HG03095 (cell line): ENCODE measurements around the gene RGS19.

ENCODE experiments used
- ATAC-seq: cut with Tn5 transposase; IDR thresholded peaks from one replicate; pipeline ENCODE4 v1.9.1; 2021; ENCODE audit warnings: moderate library complexity; ENCODE audit not compliant: unreplicated experiment

Gene RGS19

DNA sequence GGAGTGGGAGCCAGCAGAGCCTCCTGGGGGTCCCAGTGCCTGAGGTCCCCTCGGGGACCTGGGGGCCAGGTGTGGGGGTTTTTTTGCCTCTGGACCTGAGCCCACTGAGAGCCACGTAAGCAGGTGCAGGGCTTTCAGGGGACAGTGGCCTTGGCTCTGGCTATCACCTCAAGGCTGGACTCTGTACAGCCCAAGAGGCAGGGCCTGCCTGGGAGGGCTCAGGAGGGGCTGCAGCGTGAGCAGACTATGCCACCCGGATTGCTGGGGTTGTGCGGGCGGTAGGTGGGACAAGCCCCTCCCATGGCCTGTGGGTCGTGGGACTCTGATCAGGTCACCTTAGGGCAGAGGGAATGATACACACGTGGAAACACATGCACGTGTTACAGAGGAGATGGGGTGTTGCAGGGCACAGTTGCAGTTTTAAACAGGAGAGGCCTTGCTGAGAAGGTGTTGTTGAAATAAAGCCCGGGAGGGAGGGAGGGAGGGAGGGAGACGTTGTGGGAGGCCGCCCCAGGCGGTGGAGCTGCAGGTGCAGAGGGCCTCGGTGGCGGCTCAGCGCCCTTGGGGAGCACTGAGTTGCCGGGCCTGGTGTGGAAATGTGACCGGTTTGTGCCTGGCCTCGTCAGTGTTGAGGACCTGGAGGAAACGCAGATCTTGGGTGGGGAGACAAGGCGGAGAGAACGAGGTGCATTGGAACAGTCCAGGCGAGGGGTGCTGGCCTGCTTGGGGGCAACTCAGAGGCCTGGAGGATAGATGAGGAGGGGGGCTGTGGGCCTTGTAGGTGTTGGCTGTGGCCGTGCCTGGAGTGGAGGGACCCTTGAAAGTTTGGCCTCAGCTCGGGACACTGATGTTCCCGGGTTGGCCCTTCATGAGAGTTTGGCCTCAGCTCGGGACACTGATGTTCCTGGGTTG lies 14.0 kb downstream of the RGS19 start:
- ATAC-seq, result no peak

DNA sequence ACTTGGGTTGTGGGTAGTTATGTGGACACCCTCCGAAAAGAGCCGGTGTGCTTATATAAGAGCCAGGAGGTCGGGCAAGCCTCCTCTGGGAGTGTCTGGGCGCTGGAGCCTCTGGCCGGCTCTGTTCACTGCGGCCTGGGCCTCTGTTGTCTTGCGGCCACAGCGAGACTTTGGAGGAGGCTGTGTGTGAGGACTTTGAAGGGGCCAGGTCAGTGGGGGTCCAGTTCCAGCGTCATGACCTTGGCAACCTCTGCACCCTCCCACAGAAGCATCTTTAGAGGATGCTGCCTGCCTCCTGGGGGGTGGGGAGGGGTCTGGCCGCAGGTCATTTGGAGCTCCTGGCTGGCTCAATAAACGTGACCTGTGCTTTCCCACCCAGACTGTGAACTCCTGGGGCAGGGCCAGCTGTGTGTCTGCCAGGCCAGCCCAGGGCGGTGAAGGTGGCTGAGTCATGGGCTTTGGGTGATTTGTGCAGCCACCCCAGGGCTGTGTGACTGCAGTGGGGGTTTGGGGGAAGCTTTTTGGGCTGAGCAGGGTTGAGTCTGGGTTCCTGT lies 15.1 kb downstream of the RGS19 start:
- ATAC-seq, result no peak

GRCh38 chr20:64063389-64064144 lies 15.8 kb downstream of the RGS19 start:
- peak; percentile 5 for ATAC-seq

DNA sequence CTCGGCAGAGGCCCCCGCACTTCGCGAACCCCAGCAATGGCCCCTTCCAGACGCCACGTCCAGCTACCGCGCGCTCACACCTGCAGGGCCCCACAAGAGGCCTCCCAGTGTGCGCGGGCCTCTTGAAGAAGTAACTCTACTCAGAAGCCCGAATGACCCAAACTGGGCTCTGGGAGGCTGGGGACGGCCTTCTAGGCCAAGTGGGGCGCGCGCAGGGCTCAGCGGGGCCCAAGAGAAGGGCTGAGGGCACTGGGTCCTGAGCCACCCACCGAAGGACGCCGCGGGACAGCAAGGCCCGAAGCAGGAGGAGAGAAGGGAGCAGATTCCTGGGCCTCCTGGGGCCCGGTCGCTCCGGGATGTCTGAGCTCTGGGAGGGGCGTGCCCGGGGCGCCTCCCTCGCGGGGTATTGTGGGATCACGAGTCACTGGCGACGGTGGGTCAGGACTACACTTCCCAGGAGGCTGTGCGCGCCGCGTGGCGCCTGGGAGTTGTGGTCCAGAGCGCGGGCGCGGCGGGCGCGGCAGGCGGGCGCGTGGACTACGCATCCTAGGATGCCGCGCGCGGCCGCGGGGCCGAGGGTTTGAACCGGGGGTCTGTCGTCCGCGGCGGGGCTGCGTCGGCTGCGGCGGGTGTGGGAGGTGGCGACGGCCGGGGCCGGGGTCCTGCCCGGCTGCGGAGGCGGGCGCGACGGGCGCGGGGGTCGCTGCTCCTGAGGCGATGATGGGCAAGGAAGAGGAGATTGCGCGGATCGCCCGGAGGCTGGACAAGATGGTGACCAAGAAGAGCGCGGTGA lies 16.5 kb downstream of the RGS19 start, which contains the start of gene TCEA2:
Gene TCEA2, plus strand, starts transcription at position 603 of the 793 bp plus-strand sequence. Its CDS starts 115 bp downstream, at position 718.
- ATAC-seq, result peak; percentile 71

DNA sequence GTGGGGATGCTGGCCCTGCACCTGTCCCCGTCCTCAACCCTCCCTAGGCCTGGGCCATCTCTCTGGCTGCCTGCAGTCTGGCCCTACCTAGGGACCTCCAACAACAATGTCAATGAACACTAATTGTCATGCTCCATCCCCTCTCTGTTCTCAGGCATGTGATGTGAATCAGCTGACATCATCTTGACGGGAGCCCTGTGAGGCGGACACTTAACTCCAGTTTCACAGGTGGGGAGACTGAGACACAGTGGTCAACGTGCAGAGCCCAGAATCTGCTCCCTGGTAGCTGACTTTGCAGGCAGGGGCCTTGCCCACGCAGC lies 17.1 kb downstream of the RGS19 start:
- no peak for ATAC-seq

DNA sequence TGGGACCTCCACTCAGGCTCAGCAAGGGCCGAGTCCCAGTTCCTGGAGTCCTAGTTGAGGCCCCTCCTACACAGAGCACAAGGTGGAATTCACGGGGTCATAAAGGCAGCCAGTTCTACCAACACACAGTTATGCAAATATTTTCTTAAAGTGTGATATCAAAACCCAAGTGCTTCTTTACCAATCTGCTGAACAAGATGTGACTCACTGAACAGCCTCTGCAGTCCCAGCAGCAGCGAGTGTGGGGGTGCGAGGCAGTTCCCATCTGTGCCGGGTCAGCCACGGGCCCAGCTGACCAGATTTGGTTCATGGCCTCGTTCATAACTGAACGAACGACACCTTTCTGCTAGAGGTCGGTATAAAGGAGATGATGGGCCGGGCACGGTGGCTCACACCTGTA lies 20.8 kb downstream of the RGS19 start:
- no peak for ATAC-seq

DNA sequence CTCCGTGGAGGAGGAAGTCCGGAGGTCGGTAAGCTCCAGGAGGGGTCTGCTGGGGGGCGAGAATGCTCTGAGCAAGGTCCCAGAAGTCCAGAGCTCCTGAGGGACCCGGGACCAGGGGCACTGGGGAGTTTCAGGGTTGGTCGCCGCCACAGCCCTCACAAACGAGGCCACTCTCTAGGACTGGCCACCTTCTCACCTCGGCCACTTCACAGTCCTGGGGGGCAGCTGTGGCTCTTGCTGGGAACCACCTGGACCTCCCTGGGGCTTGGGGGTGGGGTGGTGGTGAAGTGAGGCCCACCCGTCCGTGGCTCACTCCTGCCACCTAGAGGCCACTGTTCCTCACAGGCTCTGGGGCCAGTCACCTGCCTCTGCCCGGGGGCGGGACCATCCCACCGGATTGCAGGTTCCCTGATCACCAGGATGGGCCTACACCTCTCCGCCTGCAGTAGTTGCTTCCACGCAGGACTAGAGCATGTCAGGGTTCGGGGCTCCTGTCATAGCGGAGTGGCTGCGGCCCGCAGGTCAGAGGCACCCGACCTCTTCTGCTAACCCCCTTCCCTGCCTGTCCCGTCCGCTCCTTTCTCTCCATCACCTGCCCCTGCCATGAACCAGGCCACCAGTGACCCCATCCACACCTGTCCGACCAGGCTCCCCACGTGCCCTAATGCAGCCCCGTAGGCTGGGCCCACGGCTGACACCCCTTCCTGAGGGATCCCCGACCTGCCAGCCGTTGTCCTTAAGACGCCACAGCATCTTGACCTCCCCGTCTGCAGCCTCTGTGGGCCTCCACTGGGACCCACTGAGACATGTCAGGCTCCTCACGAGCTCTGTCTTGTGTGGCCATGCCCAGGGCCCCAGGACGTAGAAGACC lies 21.5 kb downstream of the RGS19 start:
- ATAC-seq, result no peak

DNA sequence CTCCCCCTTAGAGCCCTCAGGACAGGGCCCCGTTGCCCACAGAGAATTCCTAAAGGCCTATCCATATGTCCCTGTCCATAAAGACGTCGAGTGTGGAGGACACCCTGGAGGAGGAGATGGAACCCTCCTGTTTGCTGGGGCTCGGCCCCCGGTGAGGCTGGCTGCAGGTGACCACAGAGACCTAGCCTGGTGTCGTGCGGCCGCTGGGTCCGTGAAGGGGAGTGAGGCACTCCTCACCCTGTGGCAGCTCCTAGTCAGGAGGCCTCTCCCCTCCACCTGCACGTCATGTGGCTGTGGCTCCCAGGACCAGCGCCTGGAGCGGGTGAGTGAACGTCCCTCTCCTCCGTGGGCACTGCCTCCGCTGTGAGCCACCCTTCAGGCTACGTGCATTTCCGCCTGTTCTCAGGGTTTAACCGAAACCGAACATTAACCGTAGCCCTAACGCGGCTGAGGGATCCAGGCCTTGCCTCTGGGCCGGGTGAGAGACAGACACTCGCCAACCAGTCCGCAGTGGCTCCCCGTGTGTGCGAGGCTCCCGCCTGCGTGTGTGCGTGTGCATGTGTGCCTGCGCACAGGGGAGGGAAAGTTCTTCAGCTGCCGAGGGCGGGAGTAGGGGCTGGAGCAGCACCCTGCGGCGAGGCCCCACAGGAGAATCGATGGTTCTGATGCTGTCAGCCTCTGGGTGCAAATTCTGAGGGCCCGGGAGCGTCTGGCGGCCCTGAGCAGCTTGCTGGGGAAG lies 22.3 kb downstream of the RGS19 start:
- no peak for ATAC-seq

GRCh38 chr20:64056639-64056888 lies 22.8 kb downstream of the RGS19 start:
- no peak for ATAC-seq

- ATAC-seq, result no peak
Observed at GRCh38 chr20:64055893-64056638, 23.3 kb downstream of the RGS19 start.

DNA sequence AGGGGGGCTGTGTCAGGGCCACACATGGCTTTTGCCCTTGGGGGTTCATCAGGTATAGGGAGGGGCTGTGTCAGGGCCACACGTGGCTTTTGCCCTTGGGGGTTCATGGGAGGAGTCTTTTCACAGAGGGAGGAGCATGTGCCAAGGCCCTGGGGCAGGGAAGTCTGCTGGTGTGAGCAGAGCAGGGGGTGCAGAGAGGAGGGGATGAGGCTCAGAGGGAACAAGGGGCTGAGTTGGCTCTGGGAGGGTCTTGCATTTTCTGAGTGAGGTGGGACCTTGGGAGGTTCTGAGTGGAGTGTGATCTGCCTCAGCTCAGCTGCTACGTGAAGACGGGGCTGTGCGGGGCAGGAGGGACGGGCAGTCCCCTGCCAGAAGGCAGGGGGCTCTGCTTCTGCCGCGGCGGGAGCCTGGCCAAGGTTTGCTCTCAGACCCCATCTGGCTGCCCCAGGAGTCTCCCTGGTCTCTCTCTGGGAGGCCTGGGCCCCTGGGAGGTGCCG lies 23.9 kb downstream of the RGS19 start:
- no peak for ATAC-seq

DNA sequence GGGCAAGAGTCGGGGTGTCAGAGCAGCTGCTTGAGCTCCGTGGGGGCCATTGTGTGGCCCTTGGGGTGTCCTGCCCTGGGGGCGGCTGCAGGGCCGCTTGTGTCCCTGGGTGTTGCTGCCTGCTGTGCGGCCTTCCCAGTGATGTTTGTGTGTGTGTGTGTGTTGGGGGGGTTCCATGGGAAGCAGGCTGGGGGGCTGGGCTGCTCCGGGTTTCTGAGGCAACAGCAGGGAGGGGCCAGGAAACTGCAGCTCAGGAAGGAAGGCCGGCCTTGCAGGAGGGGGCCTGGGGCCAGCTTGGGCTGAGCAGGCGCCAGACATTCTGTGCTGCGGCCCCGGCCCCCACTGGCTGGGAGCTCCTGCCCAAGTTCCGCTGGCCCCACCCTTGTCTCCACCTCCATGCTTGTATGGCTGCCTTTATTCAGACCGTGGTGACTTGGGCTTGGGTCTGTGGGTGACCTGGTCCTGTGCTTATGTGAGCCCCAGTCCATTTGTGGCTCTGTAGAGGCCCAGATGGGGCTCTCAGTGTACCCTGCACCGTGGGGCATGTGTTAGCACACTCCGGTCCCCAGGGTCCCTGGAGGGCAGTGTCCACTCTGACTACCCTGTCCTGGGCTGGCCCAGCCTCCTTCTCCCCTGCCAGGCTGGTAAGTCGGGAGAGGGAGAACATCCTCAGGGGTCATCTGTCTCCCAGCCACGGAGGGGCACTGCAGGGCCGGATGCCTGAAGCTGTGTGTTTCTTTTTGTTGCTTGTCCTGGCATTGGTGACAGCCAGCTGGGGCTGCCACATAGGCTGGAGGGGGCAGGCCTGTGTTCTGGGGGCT lies 25.3 kb downstream of the RGS19 start:
- no peak for ATAC-seq

DNA sequence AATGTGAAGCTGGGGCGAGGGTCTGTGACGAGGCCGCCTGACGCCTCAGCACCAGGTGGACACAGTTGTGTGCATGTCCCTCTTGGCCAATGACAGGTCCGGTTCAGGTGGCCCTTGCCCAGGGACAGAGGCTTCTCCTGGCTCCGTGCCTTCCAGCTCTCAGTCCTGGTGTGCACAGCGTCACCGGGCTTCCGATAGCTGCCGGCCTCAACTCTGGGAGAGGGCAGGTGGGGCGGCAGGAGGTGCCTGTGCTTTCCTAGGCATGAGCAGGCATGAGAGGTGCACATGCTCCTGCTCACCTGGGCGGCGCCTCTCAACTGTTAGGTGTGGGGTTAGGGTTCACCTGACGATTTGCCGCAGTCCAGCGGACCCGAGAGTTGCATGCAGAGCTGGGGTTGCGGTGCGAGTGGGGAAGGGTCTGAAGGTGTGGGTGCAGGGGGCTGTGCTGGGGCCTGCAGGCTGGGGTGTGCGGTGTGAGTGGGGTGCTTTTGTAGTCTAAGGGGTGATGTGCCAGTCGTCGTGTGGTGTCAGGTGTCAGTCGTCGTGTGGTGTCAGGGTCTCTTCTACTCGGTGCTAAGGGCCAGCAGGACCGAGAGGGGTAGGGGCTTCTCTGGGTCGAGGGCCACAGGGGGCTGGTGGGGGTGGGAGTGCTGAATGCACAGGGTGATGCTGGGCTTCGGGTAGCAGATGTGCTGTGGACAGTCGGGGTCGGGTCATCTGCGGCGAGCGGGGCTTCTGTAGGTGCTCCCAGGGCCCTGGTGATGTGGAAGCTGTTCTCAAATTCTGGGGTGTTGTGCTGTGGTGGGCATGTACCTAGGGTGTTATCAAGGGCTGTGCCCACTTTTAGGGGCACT lies 26.1 kb downstream of the RGS19 start:
- no peak for ATAC-seq

GRCh38 chr20:64052326-64052722 lies 27.0 kb downstream of the RGS19 start:
- no peak for ATAC-seq

DNA sequence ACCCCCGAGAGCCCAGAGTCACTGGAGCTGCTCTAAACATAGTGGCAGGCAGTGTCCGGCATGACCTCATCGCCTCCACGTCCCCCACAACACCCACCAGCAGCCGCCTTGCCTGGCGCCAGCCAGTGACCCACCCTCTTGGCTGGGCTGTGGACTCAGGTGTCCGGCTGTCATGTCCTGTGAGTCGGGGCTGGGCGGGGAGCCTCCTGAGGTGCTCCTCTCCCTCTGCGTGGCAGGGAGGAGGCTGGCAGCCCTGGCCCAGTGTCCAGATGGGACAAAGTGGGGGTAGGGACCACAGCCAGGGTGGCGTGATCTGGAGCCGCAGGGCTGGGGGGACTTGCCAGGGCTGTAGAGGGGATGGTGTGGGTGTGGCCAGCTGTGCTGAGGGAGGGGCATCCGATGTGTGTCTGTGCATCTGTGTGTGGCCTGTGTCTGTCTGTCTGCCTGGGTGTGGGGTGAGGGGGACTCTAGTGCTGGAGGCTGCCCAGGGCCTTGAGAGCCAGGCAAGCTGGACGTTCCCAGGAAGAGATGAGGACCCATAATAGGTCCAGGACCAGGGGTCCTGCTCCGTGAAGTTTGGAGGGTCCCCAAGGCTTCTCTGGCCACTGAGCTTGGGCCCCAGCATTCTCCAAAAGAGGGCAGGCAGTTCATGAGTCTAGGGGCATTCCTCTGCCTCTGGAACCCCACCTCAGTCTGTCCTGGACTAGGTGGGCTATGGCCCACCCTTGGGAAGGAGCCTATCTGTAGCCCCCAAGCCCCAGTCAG lies 27.6 kb downstream of the RGS19 start:
- no peak for ATAC-seq

- ATAC-seq, result no peak
Observed at GRCh38 chr20:64051033-64051452, 28.3 kb downstream of the RGS19 start.
